ENCODE measurements around the gene CLSTN1. TPM values are rescaled to one million over a fixed set of nuclear protein-coding genes. Genes with fewer than 3 reads are reported as not detected.

Gene CLSTN1
- total RNA-seq, 1 donor = 42.9 TPM

GRCh38 chr1:9701665-9702064, 122.1 kb downstream of the CLSTN1 start:
- H3K4me1 ChIP-seq (ENCODE audit: insufficient read depth, low read length) = peaks cover 63% of the 10 kb centered on the region

GRCh38 chr1:9700340-9700739, 123.4 kb downstream of the CLSTN1 start:
- Histone ChIP-seq H3K4me3 (ENCODE audit: low read length) (no peak overlapping the region), H3K9me3 (ENCODE audit: low read depth, low read length) (no peaks in the 10 kb centered on the region), H3K27me3 (ENCODE audit: insufficient read depth, low read length) (no peaks in the 10 kb centered on the region), H3K4me1 (ENCODE audit: insufficient read depth, low read length) (peaks cover 50% of the 10 kb centered on the region)

More at GRCh38 chr1:9701665-9702064, 122.1 kb downstream of the CLSTN1 start:
- no peak overlapping the region for H3K4me3 ChIP-seq (ENCODE audit: low read length)
- H3K27me3 ChIP-seq (ENCODE audit: insufficient read depth, low read length) = no peaks in the 10 kb centered on the region
- no peaks in the 10 kb centered on the region for H3K9me3 ChIP-seq (ENCODE audit: low read depth, low read length)

- H3K9me3 ChIP-seq (ENCODE audit: low read depth, low read length) = no peaks in the 10 kb centered on the region
- H3K4me3 ChIP-seq (ENCODE audit: low read length) = no peak overlapping the region
- no peaks in the 10 kb centered on the region for H3K27me3 ChIP-seq (ENCODE audit: insufficient read depth, low read length)
- peaks cover 45% of the 10 kb centered on the region for H3K4me1 ChIP-seq (ENCODE audit: insufficient read depth, low read length)
Observed at GRCh38 chr1:9699361-9699760, 124.4 kb downstream of the CLSTN1 start.

GRCh38 chr1:9696793-9697192, 127.0 kb downstream of the CLSTN1 start:
- peaks cover 32% of the 10 kb centered on the region for H3K4me1 ChIP-seq (ENCODE audit: insufficient read depth, low read length)

GRCh38 chr1:9691691-9692090, 132.1 kb downstream of the CLSTN1 start:
- Histone ChIP-seq H3K4me1 (ENCODE audit: insufficient read depth, low read length) (peaks cover 63% of the 10 kb centered on the region), H3K9me3 (ENCODE audit: low read depth, low read length) (no peaks in the 10 kb centered on the region), H3K4me3 (ENCODE audit: low read length) (no peak overlapping the region), H3K27me3 (ENCODE audit: insufficient read depth, low read length) (no peaks in the 10 kb centered on the region)

More at GRCh38 chr1:9696793-9697192, 127.0 kb downstream of the CLSTN1 start:
- Histone ChIP-seq H3K4me3 (ENCODE audit: low read length) (no peak overlapping the region), H3K27me3 (ENCODE audit: insufficient read depth, low read length) (no peaks in the 10 kb centered on the region), H3K9me3 (ENCODE audit: low read depth, low read length) (no peaks in the 10 kb centered on the region)

- Histone ChIP-seq H3K4me1 (ENCODE audit: insufficient read depth, low read length) (peaks cover 69% of the 10 kb centered on the region), H3K27me3 (ENCODE audit: insufficient read depth, low read length) (no peaks in the 10 kb centered on the region), H3K4me3 (ENCODE audit: low read length) (no peak overlapping the region), H3K9me3 (ENCODE audit: low read depth, low read length) (no peaks in the 10 kb centered on the region)
Observed at GRCh38 chr1:9691108-9691445, 132.7 kb downstream of the CLSTN1 start.

- Histone ChIP-seq H3K4me1 (ENCODE audit: insufficient read depth, low read length) (peaks cover 74% of the 10 kb centered on the region), H3K9me3 (ENCODE audit: low read depth, low read length) (no peaks in the 10 kb centered on the region), H3K4me3 (ENCODE audit: low read length) (peak overlapping the region; percentile 6), H3K27me3 (ENCODE audit: insufficient read depth, low read length) (no peaks in the 10 kb centered on the region)
Observed at GRCh38 chr1:9690440-9691107, 133.2 kb downstream of the CLSTN1 start.

- H3K4me3 ChIP-seq (ENCODE audit: low read length) = peak overlapping the region; percentile 6
- no peaks in the 10 kb centered on the region for H3K9me3 ChIP-seq (ENCODE audit: low read depth, low read length)
- no peaks in the 10 kb centered on the region for H3K27me3 ChIP-seq (ENCODE audit: insufficient read depth, low read length)
- H3K4me1 ChIP-seq (ENCODE audit: insufficient read depth, low read length) = peaks cover 80% of the 10 kb centered on the region
Observed at GRCh38 chr1:9689971-9690381, 133.8 kb downstream of the CLSTN1 start.

GRCh38 chr1:9689011-9689706, 134.6 kb downstream of the CLSTN1 start:
- peak overlapping the region; percentile 41 for H3K4me3 ChIP-seq (ENCODE audit: low read length)
- peaks cover 82% of the 10 kb centered on the region for H3K4me1 ChIP-seq (ENCODE audit: insufficient read depth, low read length)
- H3K9me3 ChIP-seq (ENCODE audit: low read depth, low read length) = no peaks in the 10 kb centered on the region
- H3K27me3 ChIP-seq (ENCODE audit: insufficient read depth, low read length) = no peaks in the 10 kb centered on the region

- H3K27me3 ChIP-seq (ENCODE audit: insufficient read depth, low read length) = no peaks in the 10 kb centered on the region
- H3K9me3 ChIP-seq (ENCODE audit: low read depth, low read length) = no peaks in the 10 kb centered on the region
- peaks cover 82% of the 10 kb centered on the region for H3K4me1 ChIP-seq (ENCODE audit: insufficient read depth, low read length)
- H3K4me3 ChIP-seq (ENCODE audit: low read length) = peak overlapping the region; percentile 41
Observed at GRCh38 chr1:9688599-9688998, 135.2 kb downstream of the CLSTN1 start.

- no peaks in the 10 kb centered on the region for H3K27me3 ChIP-seq (ENCODE audit: insufficient read depth, low read length)
- H3K4me1 ChIP-seq (ENCODE audit: insufficient read depth, low read length) = peaks cover 86% of the 10 kb centered on the region
- H3K4me3 ChIP-seq (ENCODE audit: low read length) = peak overlapping the region; percentile 30
- H3K9me3 ChIP-seq (ENCODE audit: low read depth, low read length) = no peaks in the 10 kb centered on the region
Observed at GRCh38 chr1:9687874-9688582, 135.7 kb downstream of the CLSTN1 start.

- Histone ChIP-seq H3K27me3 (ENCODE audit: insufficient read depth, low read length) (no peaks in the 10 kb centered on the region), H3K9me3 (ENCODE audit: low read depth, low read length) (no peaks in the 10 kb centered on the region), H3K4me1 (ENCODE audit: insufficient read depth, low read length) (peaks cover 93% of the 10 kb centered on the region), H3K4me3 (ENCODE audit: low read length) (peak overlapping the region; percentile 30)
Observed at GRCh38 chr1:9687120-9687873, 136.5 kb downstream of the CLSTN1 start.

- Histone ChIP-seq H3K4me1 (ENCODE audit: insufficient read depth, low read length) (peaks cover 90% of the 10 kb centered on the region), H3K4me3 (ENCODE audit: low read length) (no peak overlapping the region), H3K9me3 (ENCODE audit: low read depth, low read length) (no peaks in the 10 kb centered on the region), H3K27me3 (ENCODE audit: insufficient read depth, low read length) (no peaks in the 10 kb centered on the region)
Observed at GRCh38 chr1:9684801-9685200, 139.0 kb downstream of the CLSTN1 start.

- no peaks in the 10 kb centered on the region for H3K27me3 ChIP-seq (ENCODE audit: insufficient read depth, low read length)
Observed at GRCh38 chr1:9680828-9681227, 142.9 kb downstream of the CLSTN1 start.

GRCh38 chr1:9680091-9680490, 143.7 kb downstream of the CLSTN1 start:
- H3K4me3 ChIP-seq (ENCODE audit: low read length) = no peak overlapping the region
- H3K9me3 ChIP-seq (ENCODE audit: low read depth, low read length) = no peaks in the 10 kb centered on the region
- H3K4me1 ChIP-seq (ENCODE audit: insufficient read depth, low read length) = peaks cover 76% of the 10 kb centered on the region
- H3K27me3 ChIP-seq (ENCODE audit: insufficient read depth, low read length) = no peaks in the 10 kb centered on the region

More at GRCh38 chr1:9680828-9681227, 142.9 kb downstream of the CLSTN1 start:
- Histone ChIP-seq H3K4me3 (ENCODE audit: low read length) (no peak overlapping the region), H3K9me3 (ENCODE audit: low read depth, low read length) (no peaks in the 10 kb centered on the region), H3K4me1 (ENCODE audit: insufficient read depth, low read length) (peaks cover 83% of the 10 kb centered on the region)

Data from mononuclear cell (primary cell).